Neuronal stem cell (in vitro differentiated cells): ENCODE measurements around the gene DLL3.

ENCODE experiments used
- DNase-seq: peaks from one replicate; pipeline ENCODE4 v3.0.0-alpha.2; 2013; ENCODE audit warnings: low spot score
- H2AFZ ChIP-seq: one replicate; pipeline ENCODE4 v1.6.1; 2013; ENCODE audit warnings: mild to moderate bottlenecking, low read length, inconsistent platforms
- H2AK5ac ChIP-seq: 2 replicates; pipeline ENCODE4 v1.6.1; 2013; ENCODE audit warnings: low read depth, mild to moderate bottlenecking, inconsistent platforms, low read length, moderate library complexity, mixed read lengths
- H2BK120ac ChIP-seq: 2 replicates; pipeline ENCODE4 v1.6.1; 2013; ENCODE audit warnings: low read depth, mild to moderate bottlenecking, inconsistent platforms, low read length, moderate library complexity, mixed read lengths
- H2BK12ac ChIP-seq: one replicate; pipeline ENCODE4 v1.6.1; 2013; ENCODE audit warnings: low read length, inconsistent platforms
- H2BK15ac ChIP-seq: 2 replicates; pipeline ENCODE4 v1.6.1; 2013; ENCODE audit warnings: mild to moderate bottlenecking, low read length, inconsistent platforms, mixed read lengths
- H2BK5ac ChIP-seq: one replicate; pipeline ENCODE4 v1.6.1; 2013; ENCODE audit warnings: inconsistent platforms, mild to moderate bottlenecking, low read length, moderate library complexity
- H3K14ac ChIP-seq: one replicate; pipeline ENCODE4 v1.6.1; 2013; ENCODE audit warnings: low read length, inconsistent platforms
- H3K18ac ChIP-seq: 2 replicates; pipeline ENCODE4 v1.6.1; 2013; ENCODE audit warnings: low read length, inconsistent platforms
- H3K23ac ChIP-seq: 2 replicates; pipeline ENCODE4 v1.6.1; 2013; ENCODE audit warnings: low read depth, mild to moderate bottlenecking, mixed read lengths, low read length, inconsistent platforms; ENCODE audit not compliant: poor library complexity
- H3K27ac ChIP-seq: replicated peaks from 3 replicates; pipeline ENCODE4 v1.5.1; 2013; ENCODE audit warnings: low read length, inconsistent platforms
- H3K27me3 ChIP-seq, 3 experiments: 2 replicates each; pipeline ENCODE4 v1.6.1; 2013; ENCODE audit warnings: low read length in 3 of 3, mild to moderate bottlenecking in 2 of 3, inconsistent platforms in 1 of 3, low read depth in 1 of 3, mixed read lengths in 1 of 3, moderate library complexity in 1 of 3; ENCODE audit not compliant: control insufficient read depth in 3 of 3, insufficient read depth in 3 of 3
- H3K36me3 ChIP-seq, 2 donors: replicated peaks in 1 of 2; 2 replicates each; pipeline ENCODE4 v1.6.1; 2013; ENCODE audit warnings: low read length in 2 of 2; ENCODE audit not compliant: control insufficient read depth in 2 of 2, insufficient read depth in 2 of 2
- H3K4ac ChIP-seq: 2 replicates; pipeline ENCODE4 v1.6.1; 2013; ENCODE audit warnings: inconsistent platforms, mild to moderate bottlenecking, low read length, moderate library complexity
- H3K4me1 ChIP-seq, 2 donors: 1 replicate in 1 of 2; 2 replicates in 1 of 2; pipeline ENCODE4 v1.6.1; 2013; ENCODE audit warnings: low read length in 2 of 2, low read depth in 1 of 2; ENCODE audit not compliant: control insufficient read depth in 2 of 2, insufficient read depth in 1 of 2
- H3K4me2 ChIP-seq: one replicate; pipeline ENCODE4 v1.6.1; 2013; ENCODE audit warnings: mild to moderate bottlenecking, low read length, inconsistent platforms; ENCODE audit not compliant: insufficient read depth, poor library complexity, severe bottlenecking
- H3K4me3 ChIP-seq, 2 donors: 2 replicates each; pipeline ENCODE4 v1.5.1; 2013; ENCODE audit warnings: low read length in 2 of 2, mild to moderate bottlenecking in 2 of 2, inconsistent platforms in 1 of 2, moderate library complexity in 1 of 2
- H3K79me1 ChIP-seq: one replicate; pipeline ENCODE4 v1.6.1; 2013; ENCODE audit warnings: low read depth, mild to moderate bottlenecking, inconsistent platforms, low read length, moderate library complexity
- H3K9ac ChIP-seq: one replicate; pipeline ENCODE4 v1.6.1; 2013; ENCODE audit warnings: mild to moderate bottlenecking, low read depth, low read length, inconsistent platforms; ENCODE audit not compliant: poor library complexity
- H3K9me3 ChIP-seq, 2 donors: replicated peaks in 1 of 2; 2 replicates each; pipeline versions ENCODE3 to v1.6.1; 2013; ENCODE audit warnings: low read length in 2 of 2, mild to moderate bottlenecking in 2 of 2, inconsistent platforms in 1 of 2, low read depth in 1 of 2, mixed read lengths in 1 of 2, moderate library complexity in 1 of 2; ENCODE audit not compliant: control insufficient read depth in 2 of 2, insufficient read depth in 1 of 2
- H4K8ac ChIP-seq: one replicate; pipeline ENCODE4 v1.6.1; 2013; ENCODE audit warnings: low read depth, mild to moderate bottlenecking, inconsistent platforms, low read length, moderate library complexity
- H4K91ac ChIP-seq: one replicate; pipeline ENCODE4 v1.6.1; 2013; ENCODE audit warnings: low read length, low read depth, mild to moderate bottlenecking, inconsistent platforms; ENCODE audit not compliant: poor library complexity
- WGBS, 2 donors: extraction: QIAGEN DNeasy Blood & Tissue Kit; methylation state at CpG; one replicate each; pipeline ENCODE4 v1.1.7; 2013; ENCODE audit warnings: missing lambda C conversion rate in 2 of 2, mixed read lengths in 1 of 2; ENCODE audit not compliant: insufficient read length in 2 of 2, insufficient replicate concordance in 1 of 2; ENCODE audit errors: extremely low coverage in 2 of 2; 5-methylcytosine and 5-hydroxymethylcytosine counted together

Gene DLL3

DNA sequence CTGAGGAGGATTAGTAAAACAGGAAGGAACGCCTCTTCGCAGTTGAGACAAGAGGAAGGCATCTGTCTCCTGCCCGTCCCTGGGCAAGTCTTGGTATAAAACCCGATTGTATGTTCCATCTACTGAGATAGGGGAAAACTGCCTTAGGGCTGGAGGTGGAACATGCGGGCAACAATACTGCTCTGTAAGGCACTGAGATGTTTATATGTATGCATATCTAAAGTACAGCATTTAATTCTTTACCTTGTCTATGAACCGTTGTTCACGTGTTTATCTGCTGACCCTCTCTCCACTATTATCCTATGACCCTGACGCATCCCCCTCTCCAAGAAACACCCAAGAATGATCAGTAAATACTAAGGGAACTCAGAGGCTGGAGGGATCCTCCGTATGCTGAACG is 18.8 kb upstream of the DLL3 start:
- Histone ChIP-seq H3K4ac (no peak overlapping the region), H3K27me3 (no peaks in the 10 kb centered on the region), H3K4me3 (peak overlapping the region in 1 of 2 donors; percentile 100), H3K9ac (no peak overlapping the region), H2BK120ac (no peak overlapping the region), H2BK15ac (no peak overlapping the region), H3K9me3 (no peaks in the 10 kb centered on the region), H2BK12ac (no peak overlapping the region), H3K4me1 (peaks cover 10 to 12% of the 10 kb centered on the region in 2 donors), H3K14ac (no peak overlapping the region), H3K18ac (no peak overlapping the region), H3K36me3 (peaks cover 23 to 43% of the 10 kb centered on the region in 2 donors), H3K27ac (no peak overlapping the region), H2AK5ac (no peak overlapping the region), H3K4me2 (no peak overlapping the region), H4K8ac (no peak overlapping the region), H3K79me1 (peaks cover 10% of the 10 kb centered on the region), H3K23ac (no peak overlapping the region), H4K91ac (no peak overlapping the region), H2BK5ac (no peak overlapping the region), H2AFZ (peak overlapping the region; percentile 96)
- no CpG with 5 or more reads among the region's 10 CpGs for WGBS, 2 donors
- no peak for DNase-seq

DNA sequence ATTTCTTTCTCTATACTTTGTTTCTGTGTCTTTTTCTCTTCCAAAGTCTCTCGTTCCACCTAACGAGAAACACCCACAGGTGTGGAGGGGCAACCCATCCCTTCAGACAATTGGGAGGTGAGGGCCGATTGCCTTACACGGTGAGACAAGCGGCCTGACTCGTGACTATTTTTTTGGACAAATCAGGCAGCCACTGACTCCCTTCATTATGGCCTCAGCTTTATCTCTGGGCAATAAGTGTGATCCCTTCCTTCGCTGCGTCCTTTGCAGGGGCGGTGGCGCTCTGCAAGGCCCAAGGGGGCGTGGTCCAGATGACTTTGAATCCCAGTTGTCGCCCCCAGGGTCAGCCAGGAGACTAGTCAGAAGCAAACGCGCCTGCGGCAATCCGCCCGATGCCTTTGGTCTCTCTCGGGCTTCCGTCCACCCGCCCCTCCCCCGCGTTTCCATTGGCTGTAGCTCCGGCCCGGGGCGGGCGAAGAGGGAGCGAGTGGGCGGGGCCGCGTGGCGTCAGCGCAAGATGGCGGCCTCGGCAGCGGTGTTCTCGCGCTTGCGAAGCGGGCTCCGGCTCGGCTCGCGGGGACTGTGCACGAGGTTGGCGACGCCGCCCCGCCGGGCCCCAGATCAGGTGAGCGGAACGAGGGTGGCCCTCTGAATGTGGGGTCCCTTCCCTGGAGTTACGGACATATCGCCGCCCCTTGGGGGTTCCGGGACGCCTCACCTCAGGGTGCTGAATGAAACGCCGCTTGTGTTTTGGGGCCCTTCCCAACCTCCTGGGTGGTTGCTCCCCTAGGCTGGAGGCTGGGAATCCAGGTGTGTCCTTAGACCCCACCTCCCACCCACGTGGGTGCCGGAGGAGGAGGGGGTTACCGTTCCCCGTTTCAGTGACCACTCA is 18.2 kb upstream of the DLL3 start, which contains the start of gene TIMM50:
TSS of gene TIMM50 (plus strand) at position 502 of the 892 bp plus-strand sequence. CDS start at position 518, 16 bp downstream.
- Histone ChIP-seq H2AFZ (peak within 1 kb of the TSS; percentile 96), H3K14ac (peak within 1 kb of the TSS; percentile 94), H3K27ac (no peak within 1 kb of the TSS), H4K91ac (peak within 1 kb of the TSS; percentile 43), H3K23ac (peak within 1 kb of the TSS; percentile 65), H3K4me1 (peaks cover 10 to 12% of the 10 kb centered on the region in 2 donors), H2BK12ac (no peak within 1 kb of the TSS), H3K36me3 (peaks cover 19 to 43% of the 10 kb centered on the region in 2 donors), H3K4me2 (peak within 1 kb of the TSS; percentile 75), H3K4ac (peak within 1 kb of the TSS; percentile 90), H2BK120ac (no peak within 1 kb of the TSS), H2BK15ac (peak within 1 kb of the TSS; percentile 75), H3K79me1 (peaks cover 11% of the 10 kb centered on the region), H2BK5ac (peak within 1 kb of the TSS; percentile 87), H3K27me3 (no peaks in the 10 kb centered on the region), H3K4me3 (peak within 1 kb of the TSS; percentile 97 to 100), H3K9me3 (no peaks in the 10 kb centered on the region), H2AK5ac (peak within 1 kb of the TSS; percentile 90), H3K9ac (peak within 1 kb of the TSS; percentile 96), H3K18ac (peak within 1 kb of the TSS; percentile 95), H4K8ac (no peak within 1 kb of the TSS)
- no CpG with 5 or more reads among the region's 62 CpGs for WGBS, 2 donors
- peak; percentile 95 for DNase-seq

DNA sequence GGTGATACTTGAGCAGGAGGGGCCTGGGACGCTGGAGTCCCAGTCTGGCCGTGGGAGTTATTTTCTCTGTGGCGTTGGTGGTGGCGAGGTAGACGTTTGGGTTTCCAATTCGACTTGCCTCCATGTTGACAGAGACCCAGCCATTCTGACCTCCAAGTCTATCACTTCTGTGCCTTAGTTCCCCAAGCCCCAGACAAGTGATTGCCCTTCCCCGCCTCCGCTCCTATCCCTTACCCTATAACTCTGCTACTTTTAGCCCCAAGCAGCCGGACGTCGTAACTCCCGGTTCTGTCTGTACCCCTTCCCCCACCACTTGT is 17.6 kb upstream of the DLL3 start:
- H3K23ac ChIP-seq: peak overlapping the region; percentile 58
- peak overlapping the region; percentile 75 for H3K4me2 ChIP-seq
- H3K9me3 ChIP-seq: no peaks in the 10 kb centered on the region
- no peak overlapping the region for H2BK12ac ChIP-seq
- peaks cover 13% of the 10 kb centered on the region for H3K79me1 ChIP-seq
- H3K27ac ChIP-seq: no peak overlapping the region
- peaks cover 10 to 12% of the 10 kb centered on the region in 2 donors for H3K4me1 ChIP-seq
- no peak overlapping the region for H4K8ac ChIP-seq
- no peak overlapping the region for H2BK120ac ChIP-seq
- H3K18ac ChIP-seq: peak overlapping the region; percentile 95
- peak overlapping the region; percentile 43 for H4K91ac ChIP-seq
- no CpG with 5 or more reads among the region's 12 CpGs for WGBS, 2 donors
- H3K27me3 ChIP-seq: no peaks in the 10 kb centered on the region
- H3K9ac ChIP-seq: peak overlapping the region; percentile 96
- H3K4me3 ChIP-seq: peak overlapping the region; percentile 97 to 100
- peak overlapping the region; percentile 90 for H2AK5ac ChIP-seq
- peak overlapping the region; percentile 94 for H3K14ac ChIP-seq
- peak overlapping the region; percentile 90 for H3K4ac ChIP-seq
- H2BK5ac ChIP-seq: peak overlapping the region; percentile 87
- no peak for DNase-seq
- H2BK15ac ChIP-seq: peak overlapping the region; percentile 75
- peaks cover 19 to 43% of the 10 kb centered on the region in 2 donors for H3K36me3 ChIP-seq
- peak overlapping the region; percentile 96 for H2AFZ ChIP-seq

DNA sequence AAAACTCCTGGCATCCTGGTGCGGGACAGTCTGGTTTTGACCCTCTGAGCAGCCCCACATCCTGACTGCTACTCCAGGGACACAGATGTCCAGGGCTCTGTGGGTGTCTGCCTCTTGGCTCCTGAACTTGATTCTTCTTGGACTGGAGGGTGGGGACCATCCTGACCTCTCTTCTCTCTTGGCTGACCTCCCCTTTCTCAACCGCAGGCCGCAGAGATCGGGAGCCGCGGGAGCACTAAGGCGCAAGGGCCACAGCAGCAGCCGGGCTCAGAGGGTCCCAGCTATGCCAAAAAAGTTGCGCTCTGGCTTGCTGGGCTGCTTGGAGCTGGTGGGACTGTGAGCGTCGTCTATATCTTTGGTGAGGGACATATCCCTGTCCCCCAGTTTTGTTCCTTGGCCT is 17.1 kb upstream of the DLL3 start:
- Histone ChIP-seq H3K27me3 (no peaks in the 10 kb centered on the region), H3K4me2 (peak overlapping the region; percentile 75), H3K79me1 (peaks cover 13% of the 10 kb centered on the region), H2BK120ac (no peak overlapping the region), H2AK5ac (no peak overlapping the region), H3K14ac (no peak overlapping the region), H2AFZ (no peak overlapping the region), H3K9ac (no peak overlapping the region), H3K36me3 (peaks cover 18 to 43% of the 10 kb centered on the region in 2 donors), H2BK5ac (no peak overlapping the region), H3K27ac (no peak overlapping the region), H4K8ac (no peak overlapping the region), H2BK15ac (no peak overlapping the region), H2BK12ac (no peak overlapping the region), H3K23ac (peak overlapping the region; percentile 65), H3K4ac (no peak overlapping the region), H3K18ac (no peak overlapping the region), H3K9me3 (no peaks in the 10 kb centered on the region), H3K4me3 (peak overlapping the region; percentile 97 to 100), H3K4me1 (peaks cover 10 to 12% of the 10 kb centered on the region in 2 donors), H4K91ac (no peak overlapping the region)
- DNase-seq: no peak
- WGBS, 2 donors: no CpG with 5 or more reads among the region's 11 CpGs
